Gastrocnemius medialis (tissue), 4 donors: ENCODE results near the gene VWA3A. TPM values are rescaled to one million over a fixed set of nuclear protein-coding genes. Genes with fewer than 3 reads are reported as not detected.
"Not testable (repeated sequence)": the region's sequence is repeated elsewhere in the genome, so short reads cannot be mapped to it uniquely, and the experiment has no call there.

Experiments used
- ATAC-seq, 2 donors: fragments of 150-250 bp; one replicate each; pipeline ENCODE4 v1.9.1; 2016
- DNase-seq, 2 donors: peaks; one replicate each; pipeline ENCODE4 v3.0.0-alpha.2; 2019
- H3K27ac ChIP-seq, 4 donors: fragments of 200-600 bp; sonication (generic); 1 replicate in 1 of 4; 2 replicates in 3 of 4; pipeline ENCODE4 v1.5.1; 2016 to 2018; ENCODE audit warnings: mild to moderate bottlenecking in 2 of 4, moderate library complexity in 1 of 4
- H3K27me3 ChIP-seq, 3 donors: fragments of 200-600 bp; sonication (generic) in 2 of 3; 1 replicate in 1 of 3; 2 replicates in 2 of 3; pipeline versions ENCODE4 v1.5.1 to v1.6.0; 2016 to 2019; ENCODE audit warnings: mild to moderate bottlenecking in 1 of 3, moderate library complexity in 1 of 3
- H3K36me3 ChIP-seq, 2 donors: fragments of 200-600 bp; sonication (generic) in 1 of 2; one replicate each; pipeline ENCODE4 v1.5.1; 2017 to 2018
- H3K4me1 ChIP-seq, 2 donors: fragments of 200-600 bp; sonication (generic) in 1 of 2; one replicate each; pipeline ENCODE4 v1.5.1; 2016 to 2017; ENCODE audit warnings: mild to moderate bottlenecking in 2 of 2
- H3K4me3 ChIP-seq, 4 donors: fragments of 200-600 bp; sonication (generic) in 3 of 4; 1 replicate in 1 of 4; 2 replicates in 3 of 4; pipeline ENCODE4 v1.5.1; 2016 to 2019; ENCODE audit warnings: mild to moderate bottlenecking in 2 of 4
- H3K9me3 ChIP-seq, 3 donors: fragments of 200-600 bp; sonication (generic) in 2 of 3; 1 replicate in 1 of 3; 2 replicates in 2 of 3; pipeline ENCODE4 v1.5.1; 2016 to 2019
- CTCF ChIP-seq, 5 experiments: fragments of 450-650 bp in 3 of 5; fragments of 200-600 bp in 2 of 5; sonication (generic) in 2 of 5; IDR thresholded peaks in 4 of 5; conservative IDR thresholded peaks in 1 of 5; 1 replicate in 4 of 5; 2 replicates in 1 of 5; pipeline ENCODE4 v1.5.1; 2016 to 2019; ENCODE audit warnings: antibody characterized with exemption in 5 of 5, mild to moderate bottlenecking in 3 of 5, moderate library complexity in 3 of 5
- POLR2A ChIP-seq, 2 donors: fragments of 450-650 bp; IDR thresholded peaks; one replicate each; pipeline ENCODE4 v1.6.1; 2017; ENCODE audit warnings: antibody characterized with exemption in 2 of 2, mild to moderate bottlenecking in 2 of 2, moderate library complexity in 2 of 2
- in situ Hi-C, 4 donors: fragments of 200-750 bp; cut with MboI; loops; one replicate each; pipeline versions ENCODE4 v1.15.0 to v1.8.0; 2017; ENCODE audit warnings: low sequenced_read_pairs in 4 of 4
- intact Hi-C: fragments of 100-400 bp; cut with DNase I; formaldehyde crosslinking; loops from one replicate; pipeline ENCODE4 v1.15.1; 2023; ENCODE audit warnings: low total_unique reads
- total RNA-seq, 4 donors: library from RNA; depleted of rRNA; stranded (reverse); fragments of >200 nt; gene quantifications; one replicate each; pipeline versions ENCODE4 v1.1.0 to v1.2.3, GENCODE V29; 2016

The VWA3A gene
- total RNA-seq, 4 donors from 2014 or later = not detected

DNA sequence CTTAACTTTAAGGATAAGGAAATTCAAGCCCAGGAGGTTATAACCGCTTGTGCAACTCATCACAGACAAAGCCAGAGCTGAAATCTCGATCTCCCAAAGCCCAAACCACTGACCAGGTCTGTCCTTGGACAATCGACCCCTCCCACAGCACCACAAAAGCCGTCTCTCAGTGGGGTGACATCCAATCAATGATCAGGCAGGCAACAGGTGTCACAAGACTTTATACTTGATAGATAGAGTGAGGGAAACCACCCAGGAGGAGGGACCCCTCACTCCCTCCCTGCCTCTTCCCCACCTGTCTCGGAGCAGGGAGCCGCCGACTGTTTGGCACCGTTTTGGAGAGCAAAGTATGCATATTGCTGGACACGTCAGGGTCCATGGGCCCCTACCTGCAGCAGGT, 55.5 kb downstream of the VWA3A start:
- Histone ChIP-seq H3K4me1 (no peaks in the 10 kb centered on the region), H3K9me3 (no peaks in the 10 kb centered on the region), H3K27me3 (no peaks in the 10 kb centered on the region), H3K27ac (no peak overlapping the region), H3K4me3 (no peak overlapping the region), H3K36me3 (no peaks in the 10 kb centered on the region)
- no peak for DNase-seq
- no peak for ATAC-seq
- TF ChIP-seq CTCF (IDR thresholded peaks at IDR 0.05 in 4 of 5, conservative IDR thresholded peaks at IDR 0.05 in 1 of 5) = no peak
- no peak for TF ChIP-seq POLR2A (IDR thresholded peaks at IDR 0.05)
- in situ Hi-C loops (no loop called here), intact Hi-C loops (no loop called here)

- no peaks in the 10 kb centered on the region for H3K27me3 ChIP-seq
- in situ Hi-C loops = no loop called here
- no peaks in the 10 kb centered on the region for H3K4me1 ChIP-seq
- no peak overlapping the region for H3K27ac ChIP-seq
- intact Hi-C loops = no loop called here
- ATAC-seq = no peak
- no peak for TF ChIP-seq CTCF (IDR thresholded peaks at IDR 0.05 in 4 of 5, conservative IDR thresholded peaks at IDR 0.05 in 1 of 5)
- no peak overlapping the region for H3K4me3 ChIP-seq
- no peaks in the 10 kb centered on the region for H3K9me3 ChIP-seq
- no peaks in the 10 kb centered on the region for H3K36me3 ChIP-seq
- no peak for DNase-seq
These were observed 59.1 kb downstream of the VWA3A start for GRCh38 chr16:22151246-22151998.

DNA sequence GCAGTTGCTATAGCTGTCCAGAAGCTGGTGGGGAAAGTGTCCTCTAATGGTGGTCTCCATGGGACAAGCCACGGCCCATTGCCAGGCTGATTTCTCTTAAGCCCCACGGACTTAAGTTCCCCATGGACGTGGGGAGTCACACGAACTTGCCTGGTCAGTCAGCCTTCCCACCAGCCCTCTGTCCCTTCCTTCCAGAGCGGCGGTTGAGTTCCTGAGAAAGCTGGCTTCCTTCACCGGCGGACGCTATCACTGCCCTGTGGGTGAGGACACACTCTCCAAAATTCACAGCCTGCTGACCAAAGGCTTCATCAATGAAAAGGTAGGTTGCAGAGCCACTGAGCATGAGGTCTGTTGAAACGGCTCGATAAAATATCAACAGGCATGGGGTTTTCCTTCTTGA, 60.0 kb downstream of the VWA3A start:
- intact Hi-C loops = no loop called here
- ATAC-seq = no peak
- in situ Hi-C loops = no loop called here

DNA sequence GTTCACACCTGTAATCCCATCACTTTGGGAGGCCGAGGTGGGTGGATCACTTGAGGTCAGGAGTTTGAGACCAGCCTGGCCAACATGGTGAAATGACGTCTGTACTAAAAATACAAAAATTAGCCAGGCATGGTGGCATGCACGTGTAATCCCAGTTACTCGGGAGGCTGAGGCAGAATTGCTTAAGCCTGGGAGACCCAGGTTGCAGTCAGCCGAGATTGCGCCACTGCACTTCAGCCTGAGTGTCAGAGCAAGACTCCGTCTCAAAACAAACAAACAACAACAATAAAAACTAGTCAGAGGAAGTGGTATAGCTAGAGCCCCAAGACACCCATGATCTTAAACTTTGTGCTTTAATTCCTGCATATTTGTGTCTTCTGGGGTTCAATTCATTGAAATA, 60.7 kb downstream of the VWA3A start:
- H3K4me1 ChIP-seq, H3K27ac ChIP-seq, intact Hi-C loops, ATAC-seq, H3K36me3 ChIP-seq, H3K27me3 ChIP-seq, H3K9me3 ChIP-seq, H3K4me3 ChIP-seq, in situ Hi-C loops, DNase-seq: not testable (repeated sequence)

More for the DNA sequence above, 60.0 kb downstream of the VWA3A start:
- DNase-seq = no peak
- H3K9me3 ChIP-seq = no peaks in the 10 kb centered on the region
- TF ChIP-seq POLR2A (IDR thresholded peaks at IDR 0.05) (no peak), CTCF (IDR thresholded peaks at IDR 0.05 in 4 of 5, conservative IDR thresholded peaks at IDR 0.05 in 1 of 5) (no peak)
- no peak overlapping the region for H3K27ac ChIP-seq
- no peaks in the 10 kb centered on the region for H3K36me3 ChIP-seq
- no peaks in the 10 kb centered on the region for H3K27me3 ChIP-seq
- no peak overlapping the region for H3K4me3 ChIP-seq
- H3K4me1 ChIP-seq = no peaks in the 10 kb centered on the region

- in situ Hi-C loops = no loop called here
- TF ChIP-seq CTCF (IDR thresholded peaks at IDR 0.05 in 4 of 5, conservative IDR thresholded peaks at IDR 0.05 in 1 of 5) (no peak), POLR2A (IDR thresholded peaks at IDR 0.05) (no peak)
- no peaks in the 10 kb centered on the region for H3K36me3 ChIP-seq
- H3K4me3 ChIP-seq = no peak overlapping the region
- DNase-seq = no peak
- no peak overlapping the region for H3K27ac ChIP-seq
- ATAC-seq = no peak
- H3K27me3 ChIP-seq = peaks cover 14 to 21% (median 15%) of the 10 kb centered on the region in 3 donors
- H3K9me3 ChIP-seq = no peaks in the 10 kb centered on the region
- no peaks in the 10 kb centered on the region for H3K4me1 ChIP-seq
- intact Hi-C loops = no loop called here
These were observed 69.1 kb downstream of the VWA3A start for GRCh38 chr16:22161401-22161800.
